Prostate gland (tissue), 2 donors: ENCODE measurements around the gene AURKA. TPM values are rescaled to one million over a fixed set of nuclear protein-coding genes. Genes with fewer than 3 reads are reported as not detected.

Source experiments
- DNase-seq: peaks from one replicate; pipeline ENCODE4 v3.0.0-alpha.2; 2019; ENCODE audit warnings: low spot score
- H3K27ac ChIP-seq, 2 donors: fragments of 200-600 bp; sonication (generic); 2 replicates each; pipeline ENCODE4 v1.5.1; 2017 to 2019
- H3K27me3 ChIP-seq: fragments of 200-600 bp; sonication (generic); replicated peaks from 2 replicates; pipeline ENCODE4 v1.5.1; 2019; ENCODE audit not compliant: insufficient read depth
- H3K36me3 ChIP-seq, 2 donors: fragments of 200-600 bp; sonication (generic); 1 replicate in 1 of 2; 2 replicates in 1 of 2; pipeline versions ENCODE4 v1.5.1 to v1.8.1; 2017 to 2019
- H3K4me1 ChIP-seq: fragments of 200-600 bp; sonication (generic); replicated peaks from 2 replicates; pipeline ENCODE4 v1.5.1; 2019
- H3K4me3 ChIP-seq, 2 donors: fragments of 200-600 bp; sonication (generic); 2 replicates each; pipeline ENCODE4 v1.5.1; 2017 to 2019
- H3K9me3 ChIP-seq: fragments of 200-600 bp; sonication (generic); 2 replicates; pipeline ENCODE4 v1.5.1; 2017
- POLR2A ChIP-seq: fragments of 450-650 bp; IDR thresholded peaks from one replicate; pipeline ENCODE4 v1.6.1; 2016; ENCODE audit warnings: antibody characterized with exemption, mild to moderate bottlenecking
- POLR2AphosphoS5 ChIP-seq: sonication (generic); formaldehyde crosslinking; IDR thresholded peaks from one replicate; pipeline ENCODE4 v1.6.1; 2017; ENCODE audit warnings: antibody characterized with exemption
- WGBS: methylation state at CpG from one replicate; pipeline ENCODE4 v1.1.5; 2018; 5-methylcytosine and 5-hydroxymethylcytosine counted together
- intact Hi-C: fragments of 100-400 bp; cut with DNase I; formaldehyde crosslinking; loops from one replicate; pipeline ENCODE4 v1.14.2; 2022
- total RNA-seq, 2 donors: library from RNA; depleted of rRNA; stranded (reverse); fragments of >200 nt; gene quantifications; one replicate each; pipeline ENCODE4 v1.1.0, GENCODE V29; 2016
- TF ChIP-seq, protein P1 (sequence below), 4 experiments: fragments of 200-600 bp in 2 of 4; fragments of 450-650 bp in 2 of 4; sonication (generic) in 2 of 4; IDR thresholded peaks; 1 replicate in 3 of 4; 2 replicates in 1 of 4; pipeline ENCODE4 v1.5.1; 2016 to 2019; ENCODE audit warnings: antibody characterized with exemption in 4 of 4, mild to moderate bottlenecking in 2 of 4, moderate library complexity in 2 of 4

AURKA gene
- total RNA-seq, 2 donors from 2014 or later: 2.6 to 9.9 TPM

DNA sequence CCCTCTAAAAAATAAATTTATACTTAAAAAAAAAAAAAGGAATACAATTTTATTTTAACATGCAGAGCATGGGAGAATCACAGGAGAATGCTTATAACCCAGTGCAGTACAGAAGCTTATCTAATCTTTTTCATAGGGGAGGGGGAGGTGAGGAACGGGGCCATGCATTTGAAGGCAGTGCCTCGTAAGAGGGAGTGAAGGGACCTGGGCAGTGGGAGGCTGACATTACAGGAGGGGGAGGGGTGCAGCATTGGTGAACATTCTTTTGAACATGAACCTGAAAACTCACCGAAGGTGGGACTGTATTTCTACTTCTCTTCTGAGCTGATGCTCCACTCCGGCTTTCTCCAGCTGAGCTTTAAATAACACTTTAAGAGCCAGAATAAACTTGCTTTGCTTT is 9.3 kb downstream of the AURKA start:
- no peak overlapping the region for H3K4me3 ChIP-seq
- intact Hi-C loops: no loop called here
- WGBS: 73% methylated on average over 4 of the region's 4 CpGs
- H3K27ac ChIP-seq: no peak overlapping the region
- no peaks in the 10 kb centered on the region for H3K4me1 ChIP-seq
- no peak for DNase-seq
- H3K36me3 ChIP-seq: no peaks in the 10 kb centered on the region
- H3K27me3 ChIP-seq: no peaks in the 10 kb centered on the region
- no peaks in the 10 kb centered on the region for H3K9me3 ChIP-seq
- TF ChIP-seq POLR2A (no peak), POLR2AphosphoS5 (no peak)
- TF ChIP-seq, protein P1, sequence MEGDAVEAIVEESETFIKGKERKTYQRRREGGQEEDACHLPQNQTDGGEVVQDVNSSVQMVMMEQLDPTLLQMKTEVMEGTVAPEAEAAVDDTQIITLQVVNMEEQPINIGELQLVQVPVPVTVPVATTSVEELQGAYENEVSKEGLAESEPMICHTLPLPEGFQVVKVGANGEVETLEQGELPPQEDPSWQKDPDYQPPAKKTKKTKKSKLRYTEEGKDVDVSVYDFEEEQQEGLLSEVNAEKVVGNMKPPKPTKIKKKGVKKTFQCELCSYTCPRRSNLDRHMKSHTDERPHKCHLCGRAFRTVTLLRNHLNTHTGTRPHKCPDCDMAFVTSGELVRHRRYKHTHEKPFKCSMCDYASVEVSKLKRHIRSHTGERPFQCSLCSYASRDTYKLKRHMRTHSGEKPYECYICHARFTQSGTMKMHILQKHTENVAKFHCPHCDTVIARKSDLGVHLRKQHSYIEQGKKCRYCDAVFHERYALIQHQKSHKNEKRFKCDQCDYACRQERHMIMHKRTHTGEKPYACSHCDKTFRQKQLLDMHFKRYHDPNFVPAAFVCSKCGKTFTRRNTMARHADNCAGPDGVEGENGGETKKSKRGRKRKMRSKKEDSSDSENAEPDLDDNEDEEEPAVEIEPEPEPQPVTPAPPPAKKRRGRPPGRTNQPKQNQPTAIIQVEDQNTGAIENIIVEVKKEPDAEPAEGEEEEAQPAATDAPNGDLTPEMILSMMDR (IDR thresholded peaks at IDR 0.05): no peak

GRCh38 chr20:56381501-56381900 is 10.5 kb downstream of the AURKA start:
- Histone ChIP-seq H3K9me3 (no peaks in the 10 kb centered on the region), H3K27ac (no peak overlapping the region), H3K4me1 (no peaks in the 10 kb centered on the region), H3K36me3 (no peaks in the 10 kb centered on the region), H3K4me3 (no peak overlapping the region), H3K27me3 (no peaks in the 10 kb centered on the region)
- TF ChIP-seq, protein P1 (IDR thresholded peaks at IDR 0.05): no peak
- TF ChIP-seq POLR2AphosphoS5: no peak
- no peak for TF ChIP-seq POLR2A
- no peak for DNase-seq
- 96% methylated on average over 1 of the region's 1 CpG for WGBS
- intact Hi-C loops: no loop called here

GRCh38 chr20:56380375-56380774 is 11.6 kb downstream of the AURKA start:
- intact Hi-C loops: no loop called here
- Histone ChIP-seq H3K27ac (no peak overlapping the region), H3K27me3 (no peaks in the 10 kb centered on the region), H3K36me3 (no peaks in the 10 kb centered on the region), H3K9me3 (no peaks in the 10 kb centered on the region), H3K4me1 (no peaks in the 10 kb centered on the region), H3K4me3 (no peak overlapping the region)
- 9% methylated on average over 1 of the region's 1 CpG for WGBS
- TF ChIP-seq, protein P1 (IDR thresholded peaks at IDR 0.05): no peak
- TF ChIP-seq POLR2AphosphoS5 (no peak), POLR2A (no peak)
- DNase-seq: no peak

DNA sequence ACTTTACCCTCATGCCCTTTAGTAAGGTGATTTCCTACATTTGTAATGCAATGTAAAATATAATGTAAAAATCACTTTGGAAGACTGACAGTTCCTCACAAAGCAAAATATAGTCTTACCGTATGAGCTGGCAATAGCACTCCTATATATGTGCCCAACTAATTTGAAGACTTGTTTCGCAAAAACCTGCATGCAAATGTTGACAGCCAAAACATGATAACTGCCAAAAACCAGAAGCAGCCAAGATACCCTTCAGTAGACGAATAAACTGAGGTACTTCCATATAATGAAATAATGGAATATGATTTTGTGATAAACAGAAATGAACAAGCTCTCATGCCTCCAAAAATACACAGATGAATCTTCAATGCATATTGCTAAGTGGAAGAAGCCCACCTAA is 13.6 kb downstream of the AURKA start:
- Histone ChIP-seq H3K27ac (no peak overlapping the region), H3K4me3 (no peak overlapping the region), H3K27me3 (no peaks in the 10 kb centered on the region), H3K4me1 (no peaks in the 10 kb centered on the region), H3K36me3 (no peaks in the 10 kb centered on the region), H3K9me3 (no peaks in the 10 kb centered on the region)
- 94% methylated on average over 3 of the region's 3 CpGs for WGBS
- TF ChIP-seq, protein P1 (IDR thresholded peaks at IDR 0.05): no peak
- no peak for TF ChIP-seq POLR2A
- no peak for TF ChIP-seq POLR2AphosphoS5
- intact Hi-C loops: no loop called here
- DNase-seq: no peak

DNA sequence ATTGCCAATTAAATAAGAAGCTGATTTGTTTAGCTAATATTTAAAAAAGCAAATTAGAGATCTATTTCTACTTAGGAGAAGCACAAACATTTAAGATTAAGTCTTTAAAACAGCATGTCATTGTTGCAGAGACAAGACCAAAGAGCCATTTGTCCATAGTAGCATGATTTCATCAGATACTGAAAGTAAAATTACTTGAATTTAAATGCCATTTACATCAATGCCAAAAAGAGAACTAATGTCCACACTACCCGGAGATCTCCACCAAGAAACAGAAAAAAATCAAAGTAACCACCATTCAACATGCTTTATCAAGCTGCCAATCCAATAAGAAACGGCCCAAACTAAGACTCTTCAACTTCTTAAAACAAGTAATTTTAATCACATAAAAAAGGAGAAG is 15.7 kb downstream of the AURKA start:
- WGBS: 86% methylated on average over 2 of the region's 2 CpGs
- Histone ChIP-seq H3K9me3 (no peaks in the 10 kb centered on the region), H3K27ac (no peak overlapping the region), H3K4me3 (no peak overlapping the region), H3K4me1 (no peaks in the 10 kb centered on the region), H3K36me3 (no peaks in the 10 kb centered on the region), H3K27me3 (no peaks in the 10 kb centered on the region)
- no peak for TF ChIP-seq POLR2AphosphoS5
- TF ChIP-seq, protein P1 (IDR thresholded peaks at IDR 0.05): no peak
- no peak for TF ChIP-seq POLR2A
- no peak for DNase-seq
- intact Hi-C loops: no loop called here
